ENCODE data around the gene CDH24. TPM values are rescaled to one million over a fixed set of nuclear protein-coding genes. Genes with fewer than 3 reads are reported as not detected.

The CDH24 gene, protein sequence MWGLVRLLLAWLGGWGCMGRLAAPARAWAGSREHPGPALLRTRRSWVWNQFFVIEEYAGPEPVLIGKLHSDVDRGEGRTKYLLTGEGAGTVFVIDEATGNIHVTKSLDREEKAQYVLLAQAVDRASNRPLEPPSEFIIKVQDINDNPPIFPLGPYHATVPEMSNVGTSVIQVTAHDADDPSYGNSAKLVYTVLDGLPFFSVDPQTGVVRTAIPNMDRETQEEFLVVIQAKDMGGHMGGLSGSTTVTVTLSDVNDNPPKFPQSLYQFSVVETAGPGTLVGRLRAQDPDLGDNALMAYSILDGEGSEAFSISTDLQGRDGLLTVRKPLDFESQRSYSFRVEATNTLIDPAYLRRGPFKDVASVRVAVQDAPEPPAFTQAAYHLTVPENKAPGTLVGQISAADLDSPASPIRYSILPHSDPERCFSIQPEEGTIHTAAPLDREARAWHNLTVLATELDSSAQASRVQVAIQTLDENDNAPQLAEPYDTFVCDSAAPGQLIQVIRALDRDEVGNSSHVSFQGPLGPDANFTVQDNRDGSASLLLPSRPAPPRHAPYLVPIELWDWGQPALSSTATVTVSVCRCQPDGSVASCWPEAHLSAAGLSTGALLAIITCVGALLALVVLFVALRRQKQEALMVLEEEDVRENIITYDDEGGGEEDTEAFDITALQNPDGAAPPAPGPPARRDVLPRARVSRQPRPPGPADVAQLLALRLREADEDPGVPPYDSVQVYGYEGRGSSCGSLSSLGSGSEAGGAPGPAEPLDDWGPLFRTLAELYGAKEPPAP
- 7.5 and 13.7 TPM in 2 replicates for total RNA-seq (2014; rRNA removed; shearing (Covaris generic))

DNA sequence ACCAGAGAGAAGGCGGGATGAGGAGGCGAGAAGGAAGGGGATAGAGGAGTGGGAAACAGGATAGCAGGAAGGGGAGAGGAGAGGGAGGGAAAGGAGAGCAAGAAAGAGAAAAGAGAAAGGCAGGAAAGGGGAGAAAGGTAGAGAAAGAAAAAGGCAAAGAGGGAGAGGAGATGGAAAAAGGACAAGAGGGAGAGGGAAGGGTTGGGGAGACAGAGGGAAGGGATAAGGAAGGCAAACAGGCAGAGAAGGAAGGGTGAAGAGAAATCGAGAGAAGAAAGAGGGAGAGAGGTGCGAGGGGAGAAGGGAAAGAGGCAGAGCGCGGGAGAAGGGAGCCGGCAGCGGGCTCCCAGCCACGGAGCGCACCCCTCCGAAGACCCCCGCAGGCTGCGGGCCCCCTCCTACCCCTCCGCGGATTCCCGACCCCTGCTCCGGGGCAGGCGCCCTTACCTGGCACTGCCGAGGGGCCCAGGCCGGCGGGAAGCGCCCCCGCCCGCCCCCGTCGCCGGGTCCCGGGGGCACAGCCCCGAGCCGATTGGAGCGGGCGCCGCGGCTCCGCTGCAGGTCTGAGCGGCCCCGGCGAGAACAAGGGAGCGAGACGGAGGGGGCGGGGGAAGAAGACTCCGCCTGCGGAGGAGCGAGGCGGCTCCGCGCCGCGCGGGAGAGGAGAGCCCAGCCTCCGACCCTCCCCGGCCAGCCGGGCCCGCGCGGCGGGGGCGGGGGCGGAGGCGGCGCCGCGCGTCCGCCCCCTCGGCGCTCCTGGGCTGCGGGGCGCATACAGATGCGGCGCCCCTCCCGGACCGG, at the start of gene CDH24:
Gene CDH24 (minus strand): TSS at position 565 of the 801 bp plus-strand sequence. CDS start 1,787 bp downstream, outside the sequence.
- peak; percentile 78 for DNase-seq (ENCODE audit: low read depth)

DNA sequence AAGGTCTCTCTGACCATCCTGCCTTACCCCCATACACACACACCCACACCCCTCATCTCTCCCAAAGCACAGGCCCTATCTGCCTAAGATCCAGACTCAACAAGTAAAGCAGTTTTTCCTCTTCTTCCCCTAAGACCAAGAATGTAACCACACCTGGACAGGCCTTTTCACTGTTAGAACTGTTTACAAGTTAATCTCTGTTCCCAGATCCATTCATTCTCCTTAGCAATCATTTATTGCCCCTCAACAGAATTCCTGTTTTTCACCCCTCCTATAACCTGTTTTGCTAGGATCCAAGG, 49.4 kb upstream of the CDH24 start:
- DNase-seq (ENCODE audit: low read depth): no peak

DNA sequence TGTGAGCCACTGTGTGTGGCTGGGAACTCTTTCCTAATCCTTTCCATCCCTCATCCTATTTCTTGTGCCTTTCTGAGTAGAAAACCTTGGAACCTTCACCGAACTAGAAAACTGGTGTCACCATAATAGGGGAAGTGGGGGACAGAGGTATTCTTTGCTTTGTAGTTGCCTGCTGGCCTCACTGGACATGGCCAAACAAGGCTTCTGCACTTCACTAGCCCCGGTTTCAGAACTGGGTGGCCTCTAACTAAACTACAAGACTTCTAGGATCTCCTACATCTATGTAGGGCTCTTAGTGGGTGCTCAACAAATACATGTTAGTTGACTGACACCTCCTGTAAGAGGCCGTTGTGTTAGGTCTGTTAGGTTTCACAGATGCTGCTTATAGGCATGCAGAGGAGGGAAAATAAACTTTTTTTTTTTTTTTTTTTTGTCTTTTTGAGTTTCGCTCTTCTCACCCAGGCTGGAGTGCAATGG, 48.1 kb upstream of the CDH24 start:
- DNase-seq (ENCODE audit: low read depth): no peak

DNA sequence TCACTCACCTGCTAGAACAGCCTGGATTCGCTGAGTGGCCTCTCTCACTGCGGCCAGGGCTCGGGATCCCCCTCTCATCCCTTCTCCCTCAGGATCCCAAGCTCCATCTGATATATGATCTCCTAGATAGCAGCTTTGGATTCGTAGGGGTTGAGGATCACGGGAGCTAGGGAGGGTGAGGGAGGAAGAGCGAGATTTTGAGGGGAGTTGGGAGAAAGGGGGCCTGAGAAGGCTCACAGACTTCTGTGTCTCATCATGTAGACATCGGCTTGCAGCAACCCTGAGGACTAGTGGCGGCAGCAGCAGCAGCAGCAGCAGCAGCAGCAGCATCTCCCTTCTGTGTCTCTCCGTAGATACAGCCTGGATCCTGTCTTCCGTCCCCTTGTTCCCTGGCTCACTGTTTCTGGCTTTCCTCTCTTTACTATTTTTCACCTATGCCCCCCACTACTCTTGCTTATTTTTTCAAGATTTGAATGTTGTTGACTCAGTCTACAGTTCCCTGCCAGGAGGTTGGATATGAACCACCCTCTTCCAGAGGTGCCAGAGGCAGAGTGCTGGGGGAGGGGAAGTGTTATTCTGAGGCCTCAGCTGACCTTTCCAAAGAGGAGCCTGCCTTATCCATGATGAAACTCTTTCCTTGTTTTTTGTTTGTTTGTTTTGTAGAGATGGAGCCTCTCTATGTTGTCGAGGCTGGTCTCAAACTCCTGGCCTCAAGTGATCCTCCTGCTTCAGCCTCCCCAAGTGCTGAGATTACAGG, 47.4 kb upstream of the CDH24 start, which contains the start of gene CIROP:
Gene CIROP (minus strand): TSS at position 399 of the 757 bp plus-strand sequence. CDS start 69 bp downstream, at position 330.
- DNase-seq (ENCODE audit: low read depth): no peak

DNA sequence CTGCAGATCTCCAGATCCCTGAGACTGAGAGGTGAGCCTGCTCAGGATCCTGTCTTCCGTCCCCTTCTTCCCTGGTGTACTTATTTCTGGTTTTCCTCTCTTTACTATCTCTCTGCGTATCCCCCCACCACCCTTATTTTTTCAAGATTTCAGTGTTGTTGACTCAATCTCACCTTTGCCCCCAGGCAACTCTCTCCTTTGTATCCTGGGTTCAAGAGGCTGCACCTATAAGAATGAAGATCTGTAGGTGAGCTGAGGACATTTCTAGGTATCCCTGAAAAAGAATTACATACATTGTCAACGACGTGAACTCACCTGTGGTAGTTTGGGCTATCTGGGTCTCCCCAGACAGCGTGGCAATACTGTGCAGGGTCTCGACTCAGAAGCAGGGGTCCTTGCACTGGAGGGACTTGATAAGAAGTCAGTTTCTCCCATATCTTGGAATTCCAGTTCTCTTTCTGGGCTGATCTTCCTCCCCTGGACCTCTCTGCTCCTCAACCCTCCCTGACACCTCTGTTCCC, 46.8 kb upstream of the CDH24 start:
- DNase-seq (ENCODE audit: low read depth): no peak

DNA sequence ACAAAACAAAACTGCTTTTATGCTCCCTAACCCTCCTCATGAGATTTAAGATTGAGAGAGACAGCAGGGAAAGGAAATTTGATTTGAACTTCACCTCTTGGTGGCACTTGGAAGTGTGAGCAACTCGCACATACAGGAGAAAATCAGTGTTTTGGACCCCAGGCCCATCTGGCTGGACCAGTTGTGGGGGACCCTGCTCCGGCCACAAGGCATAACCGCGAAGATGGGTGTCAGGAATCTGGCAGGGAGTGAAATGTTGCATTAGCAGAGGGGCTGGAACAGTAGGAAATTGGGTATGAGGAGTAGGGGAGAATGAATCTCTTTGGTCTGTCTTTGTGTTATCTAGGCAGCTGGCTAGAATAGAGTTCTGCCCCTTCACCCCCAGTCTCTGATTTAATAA, 46.3 kb upstream of the CDH24 start:
- DNase-seq (ENCODE audit: low read depth): no peak

DNA sequence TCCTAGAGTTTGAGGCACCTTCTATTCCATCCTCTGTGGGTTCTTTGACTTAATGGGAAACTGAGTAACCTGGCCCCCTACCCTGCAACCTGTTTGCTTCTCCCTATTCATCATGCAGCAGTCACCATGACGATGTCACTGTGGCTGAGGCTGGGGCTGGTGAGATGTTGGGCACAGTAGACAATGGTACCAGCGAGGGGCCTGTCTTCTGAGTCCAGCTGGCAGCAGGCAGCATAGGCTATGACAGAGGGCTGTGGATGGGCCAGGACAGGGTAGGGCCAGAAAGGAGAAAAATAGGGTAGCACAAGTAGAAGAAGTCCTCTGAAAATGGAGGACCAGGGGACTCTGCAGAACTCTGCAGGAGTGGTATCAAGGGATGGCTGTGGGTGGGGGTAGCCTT, 45.5 kb upstream of the CDH24 start:
- DNase-seq (ENCODE audit: low read depth): no peak

DNA sequence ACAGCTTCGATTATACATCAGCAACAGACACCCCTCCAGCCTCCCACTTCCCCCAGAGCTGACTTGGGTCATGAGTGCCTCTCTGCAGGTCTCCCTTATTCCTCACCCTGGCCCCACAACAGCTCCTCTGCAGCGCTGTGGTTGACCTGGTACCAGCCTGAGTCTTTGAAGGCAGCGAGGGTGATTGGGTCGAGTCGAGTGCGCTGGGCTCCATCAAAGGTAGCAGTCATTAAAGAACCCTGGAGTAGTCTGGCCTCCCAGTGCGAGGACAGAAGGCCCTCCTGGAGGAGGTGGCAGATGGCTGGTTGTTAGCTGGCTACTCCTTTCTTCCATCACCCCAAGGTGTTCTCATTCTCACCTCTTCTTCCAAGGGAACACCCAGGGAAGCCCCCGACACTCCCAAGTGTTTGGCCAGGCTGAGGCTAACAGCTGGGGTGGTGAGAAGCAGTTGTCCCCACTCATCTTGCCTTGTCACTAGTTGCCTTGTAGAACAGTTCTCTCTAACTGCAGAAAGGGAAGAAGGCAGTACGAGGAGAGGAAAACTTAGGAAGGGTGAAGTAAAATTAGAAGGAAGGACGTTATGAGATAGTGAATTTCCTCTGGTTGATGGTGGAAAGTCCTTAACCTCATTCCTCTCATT, 44.8 kb upstream of the CDH24 start:
- no peak for DNase-seq (ENCODE audit: low read depth)

DNA sequence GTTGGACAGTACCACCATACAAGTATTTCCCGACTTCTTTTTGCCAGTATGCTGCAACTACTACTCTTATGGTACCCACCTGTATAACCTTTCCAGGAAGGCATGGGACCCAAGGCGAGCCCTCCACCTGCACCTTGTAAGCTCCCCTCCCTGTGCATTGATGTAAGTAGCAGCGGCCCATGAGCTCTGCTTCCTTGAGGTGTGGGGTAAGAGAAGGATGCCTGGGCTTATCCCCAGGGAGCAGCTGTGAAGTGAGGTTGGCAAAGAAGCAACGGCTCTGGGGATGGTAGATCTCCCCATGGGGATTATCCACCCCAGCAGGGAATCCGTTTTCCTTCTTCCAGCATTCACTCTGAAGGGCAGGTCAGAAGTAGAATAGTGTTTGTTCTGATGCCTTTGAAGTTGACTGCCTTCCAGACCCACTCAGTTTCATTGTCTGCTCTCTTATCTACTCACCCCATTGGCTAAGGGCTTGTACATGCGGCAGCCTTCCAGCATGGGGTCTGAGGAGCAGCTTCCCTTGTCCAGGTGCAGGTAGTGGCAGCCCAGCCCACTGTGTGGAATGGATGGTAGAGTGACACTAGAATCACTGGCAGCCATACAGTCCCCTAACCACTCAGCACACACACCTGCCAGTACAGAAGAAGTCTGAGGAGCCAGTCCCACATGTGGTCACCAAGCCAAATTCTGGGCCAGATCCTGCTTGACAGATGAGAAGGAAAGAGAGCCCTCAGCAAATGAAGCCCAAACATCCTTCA, 44.1 kb upstream of the CDH24 start:
- DNase-seq (ENCODE audit: low read depth): no peak

DNA sequence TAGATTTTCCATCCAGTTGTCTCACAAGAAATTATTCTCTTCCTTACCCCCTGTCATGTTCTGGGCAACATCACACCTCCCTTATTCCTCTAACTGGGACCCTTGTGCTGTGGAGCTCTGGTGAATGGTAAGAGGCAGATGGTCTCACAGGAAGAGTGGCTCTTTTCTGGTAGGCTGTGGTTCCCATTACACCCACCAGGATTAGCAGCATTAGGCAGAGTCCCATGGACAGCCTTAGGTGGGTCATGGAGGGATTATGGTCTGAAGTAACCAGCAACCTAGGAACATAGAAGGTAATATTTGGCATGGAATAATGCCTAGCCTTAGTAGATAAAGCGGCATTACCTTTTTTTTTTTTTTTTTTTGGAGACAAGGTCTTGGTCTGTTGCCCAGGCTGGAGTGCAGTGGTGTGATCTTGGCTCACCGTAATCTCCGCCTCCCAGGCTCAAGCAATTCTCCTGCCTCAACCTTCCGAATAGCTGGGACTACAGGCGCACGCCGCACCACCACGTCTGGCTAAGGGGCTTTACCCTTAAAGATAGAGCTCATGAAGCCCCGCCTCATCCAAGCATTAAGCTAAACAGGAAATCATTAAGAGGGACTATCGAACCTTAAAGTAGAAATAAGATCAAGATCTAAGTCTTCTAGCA, 42.0 kb upstream of the CDH24 start:
- no peak for DNase-seq (ENCODE audit: low read depth)

DNA sequence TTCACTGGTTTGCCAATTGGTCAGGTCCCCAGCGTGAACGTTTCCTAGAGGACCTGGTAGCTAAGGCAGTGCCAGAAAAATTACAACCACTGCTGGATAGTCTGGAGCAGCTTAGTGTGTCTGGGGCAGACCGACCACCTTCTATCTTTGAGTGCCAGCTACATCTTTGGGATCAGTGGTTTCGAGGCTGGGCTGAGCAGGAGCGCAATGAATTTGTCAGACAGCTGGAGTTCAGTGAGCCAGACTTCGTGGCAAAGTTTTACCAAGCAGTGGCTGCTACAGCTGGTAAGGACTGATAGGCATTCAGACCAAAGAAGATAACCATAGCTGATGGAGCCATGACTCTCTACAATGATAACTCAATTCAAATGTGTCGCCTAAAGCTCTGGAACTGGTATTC, 40.5 kb upstream of the CDH24 start:
- DNase-seq (ENCODE audit: low read depth): no peak

DNA sequence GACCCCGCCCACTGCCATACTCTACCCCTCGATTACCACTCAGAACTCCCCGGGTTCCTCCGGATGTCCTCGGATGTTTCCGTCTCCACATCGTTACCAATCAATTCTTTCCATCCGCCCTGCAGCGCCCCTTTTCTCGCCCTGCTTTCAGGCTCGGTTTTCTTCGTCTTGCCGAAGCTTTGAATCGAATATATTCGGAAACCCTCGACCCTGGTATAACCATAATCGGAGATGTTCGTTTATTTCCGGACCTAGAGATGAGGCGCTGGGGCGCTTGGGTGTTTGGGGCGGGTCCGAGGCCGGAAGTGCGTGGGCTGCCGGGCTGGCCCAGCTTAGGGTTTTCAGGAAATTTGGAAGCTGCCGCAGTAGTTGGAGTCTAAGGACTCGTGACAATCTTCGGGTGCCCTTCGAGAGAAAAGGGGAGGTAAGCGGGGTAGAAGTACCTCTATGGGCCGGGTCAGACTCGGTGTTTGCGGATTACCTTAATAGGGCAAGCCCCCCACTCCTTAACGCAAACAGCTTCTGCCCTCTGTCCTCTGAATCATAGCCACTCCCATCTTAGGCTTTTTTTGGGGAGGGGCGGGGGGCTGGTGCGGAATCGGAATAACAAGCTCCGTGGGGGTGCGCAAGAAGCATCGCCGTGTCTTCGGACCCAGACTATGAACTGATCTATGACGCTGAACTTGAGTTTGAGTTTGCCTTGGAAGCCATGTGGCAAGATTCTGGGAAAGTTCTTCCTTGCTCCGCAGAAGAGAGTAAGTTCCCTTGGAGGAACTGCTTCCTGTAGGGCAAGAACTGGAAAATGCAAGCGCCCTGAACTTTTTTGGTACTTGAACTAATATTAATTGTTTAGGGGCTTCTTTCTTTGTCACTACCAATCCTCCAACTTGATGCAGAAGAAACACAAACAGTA, 38.1 kb upstream of the CDH24 start, which contains the start of gene C14orf119:
Gene C14orf119 (plus strand): TSS at position 310 of the 913 bp plus-strand sequence. CDS start 2,154 bp downstream, outside the sequence.
- peak; percentile 99 for DNase-seq (ENCODE audit: low read depth)

DNA sequence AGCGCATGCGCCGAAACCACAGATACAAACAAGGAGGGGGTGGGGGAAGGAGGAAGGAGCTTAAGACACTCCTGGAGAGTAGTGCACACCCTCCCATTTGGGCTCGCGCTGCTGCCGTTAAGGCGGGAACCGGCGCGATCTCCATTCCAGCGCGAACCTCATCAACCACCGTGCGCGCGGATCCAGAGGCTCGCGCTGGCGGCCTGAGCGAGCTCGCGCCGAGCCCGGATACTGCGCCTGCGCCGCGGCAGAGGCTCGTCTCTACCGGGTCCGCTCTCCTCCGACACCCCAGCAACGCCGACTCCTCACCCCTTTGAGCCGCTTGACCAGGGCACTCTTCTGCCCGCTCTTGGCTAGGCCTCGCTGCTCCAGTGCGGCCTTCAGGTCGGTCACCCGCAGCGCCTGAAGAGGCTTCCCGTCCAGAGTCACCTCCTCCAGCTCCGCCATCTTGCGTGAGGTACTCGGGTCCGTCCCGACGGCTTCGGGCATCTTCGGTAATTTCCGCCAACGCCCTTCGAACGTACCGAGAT, 37.4 kb upstream of the CDH24 start, which contains the start of gene ACIN1:
Gene ACIN1 (minus strand): TSS at position 471 of the 530 bp plus-strand sequence. CDS start 24 bp downstream, at position 447.
- DNase-seq (ENCODE audit: low read depth): peak; percentile 82

DNA sequence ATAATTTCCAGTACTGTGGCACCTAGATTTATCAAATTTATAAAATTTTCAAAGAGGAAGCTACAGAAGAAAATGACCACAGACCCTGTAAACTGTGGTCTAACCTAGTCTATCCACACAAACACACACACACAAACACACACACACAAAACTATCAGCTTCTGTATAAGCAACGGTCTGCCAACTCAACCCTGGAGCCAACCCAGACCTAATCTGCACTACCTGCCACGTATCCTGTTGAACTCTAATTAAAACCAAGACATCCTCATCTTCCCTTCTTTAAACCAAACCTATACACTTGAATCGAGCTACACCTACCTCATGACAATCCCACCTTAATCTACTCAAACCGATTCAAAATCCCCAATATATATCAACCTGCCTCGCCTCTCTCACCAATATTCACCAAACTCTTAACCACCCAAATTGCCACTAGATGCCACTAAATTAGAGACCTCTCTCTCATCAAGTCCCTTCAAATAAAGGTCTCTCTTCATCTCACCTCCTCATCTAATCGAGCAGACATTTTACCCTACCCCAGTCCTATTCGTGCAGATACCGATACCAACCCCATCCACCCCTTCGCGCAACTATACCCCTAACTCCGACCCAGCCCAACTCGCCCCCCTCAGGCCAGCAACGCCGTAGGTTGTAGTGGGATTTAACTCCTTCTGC, 36.8 kb upstream of the CDH24 start:
- DNase-seq (ENCODE audit: low read depth): no peak

DNA sequence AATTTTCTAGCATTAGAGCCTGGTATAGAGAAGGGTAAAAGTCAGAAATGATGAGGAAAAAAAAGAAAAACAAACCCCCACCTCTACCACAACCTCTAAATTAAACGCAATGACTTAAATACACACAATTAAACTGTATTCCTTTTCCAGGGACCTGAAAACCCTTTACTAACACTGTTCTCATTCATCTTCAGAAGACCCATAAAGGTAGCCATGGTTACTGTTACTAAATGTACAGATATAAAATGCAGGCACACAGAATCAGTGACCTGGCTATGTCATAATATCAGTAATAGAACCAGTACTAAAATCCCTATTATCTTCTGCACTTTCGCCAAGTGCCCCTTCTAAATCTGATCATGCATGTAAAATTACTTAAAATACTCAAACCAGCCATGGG, 36.2 kb upstream of the CDH24 start:
- no peak for DNase-seq (ENCODE audit: low read depth)

DNA sequence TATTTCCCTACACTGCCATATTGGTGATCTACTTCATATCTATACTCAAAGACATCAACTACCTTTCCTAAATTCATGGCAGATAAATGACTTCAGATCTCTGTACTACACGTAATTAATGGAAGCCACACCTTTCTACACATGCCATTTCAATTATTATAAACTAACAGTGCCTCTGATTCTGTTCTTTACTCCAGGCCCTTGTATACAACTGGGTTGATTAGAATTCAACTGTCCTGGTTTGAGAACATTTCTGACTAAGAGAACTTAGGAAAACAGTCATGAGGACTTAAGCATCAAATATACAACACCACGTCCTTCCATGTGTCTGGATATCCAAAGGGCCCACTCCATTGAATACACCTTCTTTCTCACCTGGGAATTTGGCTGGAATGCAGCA, 35.8 kb upstream of the CDH24 start:
- DNase-seq (ENCODE audit: low read depth): no peak

Measured in M059J (cell line).